GM18508 (cell line): ENCODE results near the gene LCN6.
"Not testable (repeated sequence)": the region's sequence is repeated elsewhere in the genome, so short reads cannot be mapped to it uniquely, and the experiment has no call there.

Experiments used
- ATAC-seq: cut with Tn5 transposase; IDR thresholded peaks from one replicate; pipeline ENCODE4 v1.9.1; 2021; ENCODE audit warnings: moderate number of reproducible peaks; ENCODE audit not compliant: insufficient read depth, unreplicated experiment

The LCN6 gene

DNA sequence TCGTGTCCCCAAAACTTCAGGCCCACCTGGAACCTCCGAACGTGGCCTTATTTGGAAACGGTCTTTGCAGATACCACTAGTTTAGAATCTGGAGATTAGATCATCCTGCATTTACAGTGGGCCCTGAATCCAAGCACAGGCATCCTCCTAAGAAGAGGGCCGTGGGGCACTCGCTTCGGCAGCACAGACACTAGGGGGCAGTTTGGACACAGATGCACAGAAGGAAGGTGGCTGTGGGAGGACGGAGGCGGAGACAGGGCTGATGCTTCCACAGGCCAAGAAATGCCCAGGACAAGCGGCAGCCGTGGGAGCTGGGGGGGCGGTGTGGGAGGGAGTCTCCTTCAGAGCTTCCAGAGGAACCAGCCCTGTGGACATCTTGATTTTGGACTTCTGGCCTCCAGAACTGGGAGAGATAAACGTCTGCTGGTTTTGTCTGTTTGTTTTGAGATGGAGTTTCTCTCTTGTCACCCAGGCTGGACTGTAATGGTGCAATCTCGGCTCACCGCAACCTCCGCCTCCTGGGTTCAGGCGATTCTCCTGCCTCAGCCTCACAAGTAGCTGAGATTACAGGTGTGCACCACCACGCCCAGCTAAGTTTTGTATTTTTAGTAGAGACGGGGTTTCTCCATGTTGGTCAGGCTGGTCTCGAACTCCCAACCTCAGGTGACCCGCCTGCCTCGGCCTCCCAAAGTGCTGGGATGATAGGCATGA, 12.7 kb upstream of the LCN6 start:
- ATAC-seq, result not testable (repeated sequence)

DNA sequence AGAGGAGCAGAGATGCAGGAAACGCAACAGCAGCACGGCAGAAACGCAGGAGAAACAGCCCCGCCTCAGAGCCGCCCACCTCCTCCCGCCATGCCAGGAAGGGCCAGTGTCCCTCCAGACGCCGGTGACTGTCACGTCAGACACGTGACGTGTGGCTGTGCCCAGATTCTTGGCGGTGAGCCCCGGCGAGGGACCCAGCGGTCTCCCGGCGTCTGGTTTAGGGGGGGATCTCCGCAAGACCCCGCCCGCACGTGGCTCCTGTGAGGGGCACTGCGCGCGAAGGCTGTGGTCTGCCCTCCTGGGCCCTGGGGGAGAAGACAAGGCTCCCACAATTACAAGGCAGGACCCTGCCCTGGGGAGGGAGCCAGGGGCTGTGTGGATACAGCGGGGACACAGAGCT, 12.1 kb upstream of the LCN6 start:
- no peak for ATAC-seq

DNA sequence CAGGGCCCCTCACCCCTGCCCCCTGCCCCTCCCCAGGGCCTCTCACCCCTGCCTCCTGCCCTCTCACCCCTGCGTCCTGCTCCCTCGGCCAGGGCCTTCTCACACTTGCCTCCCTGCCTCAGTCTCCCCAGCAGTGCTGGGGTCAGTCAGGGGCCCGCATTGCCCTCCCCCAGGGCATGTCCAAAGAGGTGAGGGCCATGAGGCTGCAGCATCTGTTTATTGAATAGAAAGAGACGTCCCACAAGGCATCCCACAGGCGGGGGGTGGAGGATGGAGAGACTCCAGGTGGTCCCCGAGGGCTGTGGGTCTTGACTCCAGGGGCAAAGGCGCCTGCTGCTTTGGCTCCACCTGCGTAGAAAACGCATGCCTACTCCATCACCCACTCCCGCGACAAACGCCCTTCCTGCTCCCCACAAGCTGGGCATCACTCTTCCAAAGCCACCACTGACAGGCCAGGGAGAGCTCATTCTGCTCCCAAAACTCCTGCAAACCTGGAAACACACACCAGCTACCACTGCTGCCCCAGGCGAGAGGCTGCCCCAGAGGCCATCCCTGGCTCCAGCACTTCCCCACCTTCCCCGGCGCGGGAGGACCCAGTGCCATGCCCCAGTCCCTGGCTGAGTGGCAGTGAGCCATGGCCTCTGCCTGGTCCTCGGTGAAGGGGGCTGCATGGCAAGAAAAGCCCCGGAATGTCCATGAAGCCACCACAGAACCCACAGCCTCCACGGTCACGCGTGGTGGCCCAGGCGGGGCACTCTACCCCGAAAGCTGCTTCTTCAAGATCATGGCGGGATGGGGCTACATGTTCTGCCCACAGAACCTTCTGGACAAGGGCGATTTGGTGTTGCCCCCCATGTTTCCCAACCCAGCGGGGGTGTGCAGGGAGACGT, 11.4 kb upstream of the LCN6 start:
- no peak for ATAC-seq

DNA sequence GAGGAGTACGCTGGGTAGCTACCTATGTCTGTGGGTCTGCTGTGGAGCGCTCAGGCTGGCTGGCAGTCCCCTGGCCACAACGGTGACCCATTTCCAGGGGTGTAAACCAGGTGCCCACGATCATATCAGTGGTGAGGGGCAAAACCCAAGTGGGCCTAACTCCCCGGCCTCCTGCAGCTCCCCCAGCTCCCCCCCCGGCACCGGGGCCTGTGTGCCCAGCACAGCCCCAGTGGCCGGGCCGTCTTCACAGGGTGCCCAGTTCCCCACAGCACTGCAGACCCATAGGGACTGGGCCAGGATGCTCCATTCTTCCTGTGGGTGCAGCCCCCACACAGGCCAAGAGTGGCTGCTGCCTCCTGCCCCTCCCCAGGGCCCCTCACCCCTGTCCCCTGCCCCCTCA, 10.7 kb upstream of the LCN6 start:
- no peak for ATAC-seq

DNA sequence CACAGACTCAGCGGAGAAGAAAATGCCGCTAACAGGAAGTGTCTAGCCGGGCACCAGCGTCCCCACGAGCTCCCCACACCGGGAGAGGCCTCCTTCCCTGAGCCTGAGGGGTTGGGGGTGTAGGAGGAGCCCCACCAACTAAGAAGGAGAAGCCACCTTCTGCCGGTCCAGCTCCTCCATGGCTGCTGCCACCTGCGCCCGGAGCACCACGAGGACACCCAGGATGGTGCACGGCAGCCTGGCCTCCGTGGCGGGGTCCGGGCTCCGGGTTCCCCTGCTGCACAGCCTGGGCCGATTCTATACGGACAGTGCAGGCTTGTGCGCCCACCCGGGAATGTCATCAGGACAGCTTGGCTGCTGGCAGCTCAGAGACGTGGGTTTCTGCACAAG, 9.4 kb upstream of the LCN6 start:
- no peak for ATAC-seq

DNA sequence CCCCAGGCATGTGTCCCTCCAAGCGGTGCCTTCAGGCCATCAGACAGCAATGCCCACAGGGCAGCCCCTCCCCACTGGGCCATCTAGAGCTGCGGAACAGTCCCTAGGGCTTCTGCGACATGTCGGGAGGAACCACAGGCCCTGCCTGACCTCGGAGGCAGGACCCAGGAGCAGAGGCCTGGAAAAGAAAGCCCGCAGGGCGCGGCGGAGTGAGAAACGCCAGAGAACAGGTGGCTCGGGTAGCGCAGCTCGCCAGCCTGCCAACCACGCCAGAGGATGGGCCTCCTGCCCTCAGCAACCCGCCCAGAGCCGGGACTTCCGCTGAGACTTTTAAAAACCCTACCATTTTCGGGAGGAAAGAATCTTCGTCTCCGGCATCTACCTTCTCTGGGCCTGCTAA, 9.0 kb upstream of the LCN6 start:
- ATAC-seq, result no peak

DNA sequence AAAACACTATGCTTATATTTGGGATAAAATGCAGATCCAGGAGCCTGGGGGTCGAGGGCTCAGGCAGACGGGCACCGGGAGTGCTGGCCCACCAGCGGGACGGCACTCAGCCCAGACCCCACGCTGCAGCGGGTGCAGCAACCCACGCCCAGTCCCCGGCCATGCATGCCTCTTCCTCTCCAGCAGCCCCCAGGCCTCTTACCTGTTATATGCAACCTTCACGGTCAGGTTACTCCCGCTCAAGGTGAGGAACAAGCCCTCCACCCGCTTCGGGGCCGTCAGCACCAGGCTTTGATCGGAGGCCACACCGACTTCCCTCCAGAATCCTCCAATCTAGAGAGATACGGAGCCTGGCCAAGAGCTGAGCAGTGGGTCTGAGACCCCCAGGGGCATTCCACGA, 8.5 kb upstream of the LCN6 start:
- no peak for ATAC-seq

DNA sequence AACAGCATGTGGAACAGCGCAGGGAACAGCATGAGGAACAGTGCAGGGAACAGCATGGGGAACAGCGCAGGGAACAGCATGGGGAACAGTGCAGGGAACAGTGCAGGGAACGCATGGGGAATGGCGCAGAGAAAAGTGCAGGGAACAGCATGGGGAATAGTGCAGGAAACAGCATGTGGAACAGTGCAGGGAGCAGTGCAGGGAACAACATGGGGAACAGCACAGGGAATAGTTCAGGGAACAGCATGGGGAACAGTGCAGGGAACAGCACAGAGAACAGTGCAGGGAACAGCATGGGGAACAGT, 7.8 kb upstream of the LCN6 start:
- ATAC-seq, result no peak

DNA sequence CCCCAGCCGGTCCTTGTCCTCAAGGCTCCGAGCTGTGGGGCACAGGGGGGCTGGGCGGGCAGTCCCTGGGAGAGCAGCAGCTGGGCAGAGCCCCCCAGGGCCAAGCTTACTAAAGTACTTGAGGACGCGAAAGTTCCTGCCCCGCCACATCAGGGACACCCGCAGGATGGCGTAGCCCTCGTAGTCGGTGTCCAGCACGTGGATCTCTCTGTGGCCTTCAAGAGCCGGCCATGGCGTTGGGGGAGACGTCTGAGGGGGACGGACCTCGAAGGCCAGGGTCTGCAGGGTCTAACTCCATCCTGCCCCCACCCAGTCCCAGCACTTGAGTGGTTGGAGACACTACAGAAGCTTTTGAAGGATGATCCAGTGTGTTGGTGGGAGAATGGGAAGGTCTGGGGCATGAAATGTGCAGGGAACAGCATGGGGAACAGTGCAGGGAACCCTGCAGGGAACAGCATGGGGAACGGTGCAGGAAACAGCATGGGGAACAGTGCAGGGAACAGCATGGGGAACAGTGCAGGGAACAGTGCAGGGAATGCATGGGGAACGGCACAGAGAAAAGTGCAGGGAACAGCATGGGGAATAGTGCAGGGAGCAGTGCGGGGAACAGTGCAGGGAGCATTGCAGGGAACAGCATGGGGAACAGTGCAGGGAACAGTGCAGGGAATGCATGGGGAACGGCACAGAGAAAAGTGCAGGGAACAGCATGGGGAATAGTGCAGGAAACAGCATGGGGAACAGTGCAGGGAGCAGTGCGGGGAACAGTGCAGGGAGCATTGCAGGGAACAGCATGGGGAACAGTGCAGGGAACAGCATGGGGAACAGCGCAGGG, 7.2 kb upstream of the LCN6 start:
- not testable (repeated sequence) for ATAC-seq

DNA sequence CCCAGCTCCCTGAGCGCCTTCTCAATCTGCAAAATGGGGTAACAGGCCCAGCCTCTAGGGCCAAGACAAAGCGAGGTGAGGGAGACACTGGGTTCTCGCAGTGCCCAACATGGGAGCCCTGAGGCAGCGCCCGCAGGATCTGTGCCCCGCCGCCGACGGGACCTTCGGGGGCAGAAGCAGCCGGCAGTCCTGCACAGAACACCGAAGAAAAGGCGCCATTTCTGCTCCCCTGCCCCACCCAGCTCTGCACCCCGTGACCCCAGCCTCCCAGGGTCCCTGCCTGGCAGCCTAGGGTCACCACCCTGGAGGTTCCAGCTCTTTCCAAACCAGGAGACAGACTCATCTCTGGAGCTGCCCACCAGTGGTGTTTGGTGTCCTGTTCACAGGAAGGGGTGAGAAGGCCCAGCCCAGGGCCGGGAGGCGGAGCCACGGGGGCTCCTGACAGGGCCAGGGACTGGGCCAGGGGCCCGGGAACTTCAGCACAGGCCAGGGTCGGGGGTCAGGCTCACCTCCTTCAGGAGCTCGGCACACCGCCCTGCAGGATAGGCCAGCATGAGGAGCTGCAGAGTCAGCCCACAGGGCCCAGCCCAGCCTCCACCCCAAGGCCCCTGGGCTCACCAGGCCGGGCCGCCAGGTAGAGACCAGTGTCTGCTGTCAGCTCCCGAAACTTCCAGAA, 6.4 kb upstream of the LCN6 start:
- no peak for ATAC-seq

DNA sequence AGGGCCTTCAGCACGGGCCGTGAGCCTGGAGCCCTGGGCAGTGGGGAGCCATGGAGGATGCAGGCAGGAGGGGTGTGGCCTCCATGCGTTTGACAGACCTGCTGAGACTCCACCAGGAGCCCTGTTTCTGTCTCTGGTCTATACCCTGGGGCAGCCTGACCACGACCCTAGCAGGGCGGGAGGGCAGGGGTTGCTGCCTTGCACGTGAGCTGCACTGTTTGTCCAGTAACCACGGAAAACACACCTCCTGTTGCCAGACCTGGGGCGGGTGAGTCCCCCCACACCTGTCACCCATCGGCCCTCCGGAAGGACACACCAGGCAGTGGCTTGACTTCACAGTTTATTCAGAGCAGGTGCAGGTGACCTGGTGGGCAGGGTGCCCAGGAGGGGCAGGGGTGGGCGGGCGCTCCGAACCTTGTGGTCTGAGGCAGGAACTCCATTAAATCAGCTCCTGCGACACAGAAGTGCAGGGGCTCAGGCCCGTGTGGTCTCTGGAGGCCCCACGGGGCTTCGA, 5.8 kb upstream of the LCN6 start:
- no peak for ATAC-seq

DNA sequence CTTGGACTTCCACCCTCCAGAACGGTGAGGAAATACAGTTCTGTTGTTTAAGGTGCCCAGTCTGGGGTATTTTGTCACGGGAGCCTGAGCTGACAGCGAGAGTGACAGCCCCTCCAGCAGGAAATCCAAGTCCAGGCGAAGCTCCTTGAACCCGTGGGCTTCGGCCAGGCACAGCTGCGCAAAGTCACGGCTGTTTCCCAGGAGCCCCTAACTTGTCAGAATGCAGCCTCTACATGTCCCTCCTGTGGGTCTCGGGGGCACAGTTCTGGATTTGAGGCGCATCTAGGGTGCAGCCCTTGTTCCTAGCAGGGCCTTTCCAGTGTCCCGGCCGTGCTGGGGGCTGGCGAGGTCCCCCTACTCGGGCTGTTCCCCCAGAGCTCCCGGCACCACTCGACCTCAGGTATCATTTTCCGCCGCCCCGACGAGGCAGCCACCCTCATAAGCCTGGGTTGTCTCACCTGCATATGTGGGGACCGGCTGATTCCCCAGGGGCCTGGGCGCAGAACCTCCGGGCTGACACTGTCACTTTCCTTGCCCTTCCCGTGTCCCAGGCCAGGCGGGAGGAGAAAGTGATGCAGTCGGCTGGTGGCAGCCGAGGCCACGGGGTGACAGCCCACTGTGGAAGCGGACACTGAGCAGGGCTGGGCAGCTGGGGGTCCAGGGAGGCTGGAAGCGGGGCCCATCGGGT, 5.2 kb upstream of the LCN6 start:
- no peak for ATAC-seq

DNA sequence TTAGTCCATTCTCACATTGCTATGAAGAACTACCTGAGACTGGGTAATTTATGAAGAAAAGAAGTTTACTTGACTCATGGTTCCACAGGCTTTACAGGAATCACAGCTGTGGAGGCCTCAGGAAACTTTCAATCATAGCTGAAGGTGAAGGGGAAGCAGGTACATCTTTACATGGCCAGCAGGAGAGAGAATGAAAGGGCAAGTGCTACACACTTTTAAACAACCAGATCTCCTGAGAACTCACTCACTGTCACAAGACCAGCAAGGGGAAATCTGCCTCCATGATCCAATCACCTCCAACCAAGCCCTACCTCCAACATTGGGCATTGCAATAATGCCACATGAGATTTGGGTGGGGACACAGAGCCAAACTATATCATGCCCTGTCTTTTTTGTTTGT, 3.5 kb upstream of the LCN6 start:
- ATAC-seq, result no peak

DNA sequence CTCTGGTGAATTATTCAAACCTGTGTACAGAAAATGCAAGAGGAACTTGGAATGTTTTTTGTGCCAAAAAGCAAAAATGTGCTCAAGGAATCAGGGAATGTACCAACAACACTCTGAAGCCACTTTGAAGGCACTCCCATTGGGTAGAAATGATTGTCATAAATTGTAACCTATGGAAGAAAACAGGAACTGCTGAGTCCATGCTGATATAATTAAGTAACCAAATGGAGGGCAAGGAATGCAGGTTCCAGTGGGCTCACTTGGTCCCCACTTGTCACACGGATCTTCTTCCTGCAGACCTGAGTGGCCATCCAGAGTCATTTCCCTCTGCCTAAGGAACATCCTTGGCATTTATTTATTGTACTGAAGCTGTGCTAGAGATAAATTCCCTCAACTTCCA, 2.9 kb upstream of the LCN6 start:
- ATAC-seq, result no peak

DNA sequence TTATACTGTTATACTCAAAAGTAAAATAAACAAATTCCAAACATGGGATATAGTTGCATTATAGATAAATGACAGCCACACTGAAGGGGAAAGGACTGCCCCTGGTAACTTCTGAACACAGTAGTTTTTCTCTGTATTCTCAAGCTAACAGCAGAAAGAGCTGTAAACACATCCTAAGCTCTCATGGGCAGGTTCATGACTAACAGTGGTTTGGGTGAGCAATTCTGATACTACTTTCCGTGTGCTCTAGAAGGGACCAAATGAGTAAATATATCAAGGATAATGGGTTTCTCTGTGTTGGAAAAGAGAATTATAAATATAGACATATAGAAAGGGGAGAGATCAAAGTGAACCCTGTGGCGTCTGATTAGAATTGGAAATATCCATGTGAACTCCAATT, 2.2 kb upstream of the LCN6 start:
- ATAC-seq, result no peak

DNA sequence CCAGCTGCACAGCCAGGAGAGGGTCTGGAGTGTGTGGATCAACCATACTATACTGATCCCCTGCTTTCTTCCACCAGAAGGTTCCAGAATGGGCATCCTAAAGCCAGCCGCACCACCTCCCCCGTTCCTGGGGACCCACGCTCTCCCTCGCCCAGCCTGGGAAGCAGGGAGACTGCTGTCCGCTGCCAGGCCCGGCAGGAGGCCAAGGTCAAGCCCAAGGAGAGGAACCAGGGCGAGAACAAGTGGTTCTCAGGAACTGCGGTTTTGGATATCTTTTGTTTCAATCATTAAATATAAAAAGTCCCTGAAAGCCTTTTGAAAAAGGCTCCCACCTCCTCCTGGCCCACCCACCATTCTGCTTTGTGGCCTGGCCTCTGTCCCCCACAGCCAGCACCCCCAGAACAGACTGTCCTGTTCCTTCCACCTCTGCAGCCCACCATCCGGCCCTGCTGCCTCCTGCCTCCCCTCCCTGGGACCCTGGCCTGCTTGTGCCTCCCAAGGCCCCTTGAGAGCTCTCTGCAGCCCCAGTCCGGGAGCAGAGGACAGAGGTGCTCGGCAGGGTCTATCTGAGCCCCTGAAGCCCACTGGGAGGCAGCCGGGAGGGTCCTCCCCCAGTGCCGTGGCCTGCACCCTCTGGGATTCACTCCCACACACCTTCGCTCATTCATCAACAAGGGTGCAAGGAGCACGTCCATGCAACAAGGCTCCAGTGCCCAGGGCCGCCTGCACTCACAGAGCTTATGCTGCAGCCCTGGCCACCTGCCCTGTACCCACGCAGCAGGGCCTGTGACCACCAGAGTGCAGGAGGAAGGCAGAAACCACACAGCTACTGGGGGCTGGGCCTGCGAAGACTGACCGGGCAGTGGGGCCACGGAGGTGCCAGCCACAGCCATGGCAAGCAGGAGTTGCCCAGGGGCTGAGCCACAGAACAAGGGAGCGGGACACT, 614 bp upstream of the LCN6 start:
- no peak for ATAC-seq

DNA sequence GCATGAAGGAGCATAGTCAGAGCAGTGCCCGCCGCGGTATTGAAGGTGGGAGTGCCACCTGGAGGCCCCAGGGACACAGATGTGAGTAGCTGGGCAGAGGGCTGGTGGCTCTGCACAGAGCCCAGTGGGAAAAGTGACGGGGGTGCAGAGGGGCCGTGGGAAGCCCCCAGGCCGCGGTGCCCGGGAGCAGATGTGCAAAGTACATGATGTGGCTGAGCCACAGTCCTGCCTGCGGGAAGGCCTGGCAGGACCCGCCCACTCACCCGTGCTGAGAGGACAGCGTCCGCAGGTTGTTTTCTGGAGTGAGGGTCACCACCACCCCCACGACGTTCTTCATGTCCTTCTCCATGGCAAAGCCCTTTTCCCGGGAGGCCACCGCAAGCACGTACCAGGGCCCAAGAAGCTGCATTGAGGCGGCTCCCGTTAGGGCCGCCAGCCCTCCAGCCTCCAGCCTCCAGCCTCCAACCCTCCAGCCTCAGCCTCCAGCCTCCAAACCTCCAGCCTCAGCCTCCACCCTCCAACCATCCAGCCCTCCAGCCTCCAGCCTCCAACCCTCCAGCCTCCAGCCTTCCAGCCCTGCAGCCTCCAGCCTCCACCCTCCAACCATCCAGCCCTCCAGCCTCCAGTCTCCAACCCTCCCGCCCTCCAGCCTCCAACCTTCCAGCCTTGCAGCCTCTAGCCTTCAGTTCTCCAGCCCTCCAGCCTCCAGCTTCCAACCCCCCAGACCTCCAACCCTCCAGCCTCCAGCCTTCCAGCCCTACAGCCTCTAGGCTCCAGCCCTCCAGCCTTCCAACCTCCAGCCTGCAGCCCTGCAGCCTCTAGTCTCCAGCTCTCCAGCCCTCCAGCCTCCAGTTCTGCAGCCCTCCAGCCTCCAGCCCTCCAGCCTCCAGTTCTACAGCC, 914 bp downstream of the LCN6 start:
- no peak for ATAC-seq

DNA sequence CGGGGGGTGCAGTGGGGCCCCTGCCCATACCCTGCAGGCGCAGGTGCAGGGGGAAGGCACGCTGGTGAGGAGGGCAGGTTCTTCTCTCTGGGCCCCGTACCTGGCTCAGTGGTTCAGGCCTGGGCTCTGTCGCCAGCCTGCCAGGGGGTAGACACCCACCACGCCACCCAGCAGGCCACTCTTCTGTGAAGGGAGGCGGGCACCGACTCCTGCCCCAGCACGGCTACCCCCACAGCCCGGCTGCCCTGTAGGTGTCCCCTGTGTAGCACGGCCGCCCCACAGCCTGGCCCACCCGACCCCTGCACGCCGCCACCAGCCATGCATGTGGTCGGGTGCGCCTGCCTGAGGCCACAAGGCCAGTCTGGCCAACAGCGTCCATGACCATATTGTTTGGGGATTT, 1.7 kb downstream of the LCN6 start:
- ATAC-seq, result no peak
